ENCODE data around the gene HLA-DQA2.

GRCh38 chr6:32761072-32761471 lies 19.9 kb downstream of the HLA-DQA2 start:
- no peak for TF ChIP-seq POLR2A (IDR thresholded peaks at IDR 0.05)
- TF ChIP-seq CTCF (IDR thresholded peaks at IDR 0.05): no peak

All from prostate gland (tissue), 2 donors.